COLO829 (cell line): ENCODE results near the gene NRIP1.

Experiments used
- DNase-seq: peaks from one replicate; pipeline ENCODE4 v3.0.0; 2012; ENCODE audit warnings: low spot score

NRIP1 gene

DNA sequence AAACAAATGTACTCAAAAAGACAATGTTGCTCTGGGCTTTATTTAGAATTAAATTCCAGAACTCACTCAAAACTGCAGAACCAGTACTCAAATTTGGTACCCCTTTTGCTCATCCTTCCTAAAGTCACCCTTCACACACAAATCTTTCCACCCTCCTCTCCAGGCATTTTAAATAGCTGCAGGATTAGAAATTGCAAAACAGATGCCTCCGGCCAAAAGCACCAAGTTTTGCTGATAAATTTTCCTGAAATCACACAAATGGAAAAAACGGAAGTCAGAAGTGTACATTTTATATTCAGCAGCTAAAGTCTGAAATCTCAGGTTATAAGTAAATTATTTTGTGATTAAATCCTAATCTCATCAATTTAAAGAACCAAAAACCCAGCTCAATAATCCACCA is 147.0 kb downstream of the NRIP1 start:
- DNase-seq = no peak

DNA sequence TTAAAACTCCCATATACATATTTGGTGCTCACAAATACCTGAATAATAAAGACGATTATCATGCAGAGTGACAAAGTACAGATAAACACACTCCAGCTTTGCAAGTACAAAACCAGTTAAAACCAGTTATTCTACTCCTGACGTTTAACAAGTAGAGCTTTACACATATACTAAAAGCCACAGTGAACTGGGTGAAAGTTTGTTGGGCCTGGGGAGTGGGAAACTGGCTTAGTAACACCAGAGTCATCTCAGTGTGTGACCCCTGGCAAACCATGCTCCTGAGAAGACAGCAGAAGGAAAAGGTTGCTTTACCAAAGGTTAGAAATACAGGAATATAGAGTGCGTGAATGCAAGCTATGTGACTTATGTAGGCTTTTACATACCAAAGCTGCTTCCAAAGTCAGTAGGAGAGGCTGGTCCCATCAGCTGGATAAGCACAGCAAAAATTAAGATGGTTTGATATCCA is 148.1 kb downstream of the NRIP1 start:
- no peak for DNase-seq

DNA sequence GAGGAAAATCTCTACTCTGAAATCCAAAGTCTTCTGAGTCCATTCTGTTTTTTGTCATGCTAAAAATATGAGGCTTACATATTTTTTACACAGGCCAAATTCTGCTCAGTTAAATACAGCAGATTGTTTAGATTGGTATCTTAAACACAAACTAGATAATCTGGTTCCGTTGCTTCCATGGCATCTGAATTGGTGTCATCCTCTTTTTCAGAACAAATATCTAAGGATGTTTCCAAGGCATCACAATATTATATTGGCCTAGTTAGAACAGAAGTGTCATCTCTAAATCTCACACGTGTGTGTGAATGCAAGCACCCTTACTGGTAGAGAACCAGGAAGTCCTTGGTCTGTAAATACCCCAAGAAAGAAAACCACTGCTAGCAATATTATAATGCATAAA is 151.2 kb downstream of the NRIP1 start:
- no peak for DNase-seq

- no peak for DNase-seq
Measured at GRCh38 chr21:14911351-14911750, 153.4 kb downstream of the NRIP1 start.
